ENCODE measurements around the gene FBXL4.
"Not testable (repeated sequence)": the region's sequence is repeated elsewhere in the genome, so short reads cannot be mapped to it uniquely, and the experiment has no call there.

The FBXL4 gene

DNA sequence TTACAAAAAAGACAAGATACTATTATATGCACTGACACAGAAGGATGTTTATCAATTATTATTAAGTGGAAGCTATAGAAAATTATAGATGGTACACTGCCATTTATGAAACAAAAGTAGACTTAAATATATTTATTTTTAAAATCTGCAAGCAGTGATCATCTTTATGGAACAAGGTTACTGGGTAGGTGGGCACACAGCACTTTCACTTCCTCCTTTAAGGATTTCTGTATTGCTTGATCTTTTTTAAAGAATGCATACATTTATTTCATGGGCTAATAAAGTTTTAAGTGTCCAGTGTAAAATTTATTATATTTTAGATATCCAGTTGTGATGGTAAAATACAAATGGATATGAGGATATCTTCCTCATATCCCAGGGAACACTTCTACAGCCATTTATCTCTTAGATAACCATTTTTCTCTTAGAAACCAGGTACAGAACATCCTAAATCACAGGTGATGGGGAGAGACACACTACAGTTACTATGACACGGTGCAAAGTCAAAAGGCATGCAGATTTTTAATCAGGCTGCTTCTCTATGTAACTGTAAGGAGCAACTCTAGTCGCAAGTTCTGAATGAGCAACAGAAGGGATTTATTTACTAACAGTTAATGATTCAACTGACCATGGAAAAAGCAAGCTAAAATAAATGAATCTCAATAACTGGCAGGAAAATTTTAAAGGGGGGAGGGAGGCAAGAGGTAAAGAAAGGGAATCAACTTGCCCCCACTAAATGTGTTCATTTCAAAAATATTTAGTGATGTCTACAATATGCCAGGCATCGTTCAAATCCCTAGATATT is 2.2 kb downstream of the FBXL4 start:
- no peak for DNase-seq

DNA sequence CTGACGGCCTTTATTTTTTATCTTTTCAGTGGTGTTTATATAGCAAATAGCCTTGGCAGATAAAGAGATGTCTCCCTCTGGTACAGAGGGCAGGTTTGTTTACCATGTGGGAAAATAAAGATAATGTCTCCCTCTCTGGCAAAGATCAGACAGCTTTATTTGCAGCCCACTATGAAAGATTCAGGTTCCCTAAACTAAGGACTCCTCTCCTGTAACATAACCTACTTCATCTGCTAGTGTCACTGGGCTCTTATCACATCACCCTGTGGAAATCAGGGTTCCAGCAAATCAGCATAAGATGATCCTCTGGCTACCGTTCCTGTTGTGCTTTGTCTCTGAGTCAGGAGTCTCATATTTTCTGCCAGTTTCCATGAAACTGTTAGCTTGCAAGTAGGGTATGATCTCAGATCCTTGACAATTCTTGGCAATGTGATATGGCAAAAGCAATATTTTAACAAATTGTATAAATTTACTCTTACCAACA is 3.1 kb downstream of the FBXL4 start:
- no peak for DNase-seq

DNA sequence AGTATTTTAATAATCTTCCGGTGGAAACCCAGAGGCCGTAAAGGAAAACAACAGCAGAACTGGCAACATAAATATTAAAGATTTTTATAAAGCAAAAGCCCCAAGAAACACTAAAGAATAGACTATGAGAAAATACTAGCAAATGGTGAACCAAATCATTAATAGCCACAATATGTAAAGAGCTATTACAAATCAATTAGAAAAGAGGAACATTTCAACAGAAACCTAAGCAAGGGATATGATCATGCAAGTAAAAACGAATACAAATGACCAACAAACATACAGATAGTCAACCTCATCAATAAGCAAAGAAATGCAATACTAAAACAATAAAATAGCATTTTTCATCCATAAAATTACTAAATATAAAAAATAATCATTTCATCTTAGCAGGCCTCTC is 3.6 kb downstream of the FBXL4 start:
- DNase-seq = no peak

DNA sequence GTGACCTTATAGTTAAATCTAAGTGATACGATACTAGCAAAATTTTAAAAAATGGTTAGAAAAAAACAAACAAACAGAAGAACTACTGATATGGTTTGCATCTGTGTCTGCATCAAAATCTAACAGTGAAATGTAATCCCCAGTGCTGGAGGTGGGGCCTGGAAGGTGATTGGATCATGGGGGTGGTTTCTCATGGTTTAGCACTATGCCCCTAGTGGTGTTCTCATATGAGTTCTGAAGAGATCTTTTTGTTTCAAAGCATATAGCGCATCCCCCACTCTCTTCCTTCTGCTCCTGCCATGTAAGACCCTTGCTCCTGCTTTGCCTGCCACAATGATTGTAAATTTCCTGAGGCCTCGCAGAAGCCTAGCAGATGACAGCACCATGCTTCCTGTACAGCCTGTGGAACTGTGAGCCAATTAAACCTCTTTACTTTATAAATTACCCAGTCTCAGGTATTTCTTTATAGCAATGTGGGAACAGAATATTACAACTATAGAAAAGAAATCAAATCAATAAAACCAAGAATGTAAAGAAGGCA is 5.4 kb downstream of the FBXL4 start:
- DNase-seq = no peak

DNA sequence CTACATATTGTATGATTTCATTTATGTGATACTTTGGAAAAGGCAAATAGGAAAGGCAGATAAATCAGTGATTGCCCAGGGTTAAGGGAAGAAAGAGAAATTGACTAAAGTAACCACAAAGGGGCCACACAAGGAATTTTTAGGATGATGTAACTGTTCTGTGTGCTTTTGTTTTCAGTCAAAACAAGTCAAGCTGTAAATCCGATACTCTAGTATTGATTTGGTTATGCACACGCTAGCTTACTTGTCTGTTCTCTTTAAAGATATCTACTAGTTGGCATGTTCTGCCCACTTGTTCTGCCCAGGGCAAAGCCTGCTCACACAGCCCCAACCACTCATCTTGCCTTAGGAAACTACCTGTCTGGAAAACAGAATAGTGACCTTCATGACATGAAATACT is 6.4 kb downstream of the FBXL4 start:
- no peak for DNase-seq

DNA sequence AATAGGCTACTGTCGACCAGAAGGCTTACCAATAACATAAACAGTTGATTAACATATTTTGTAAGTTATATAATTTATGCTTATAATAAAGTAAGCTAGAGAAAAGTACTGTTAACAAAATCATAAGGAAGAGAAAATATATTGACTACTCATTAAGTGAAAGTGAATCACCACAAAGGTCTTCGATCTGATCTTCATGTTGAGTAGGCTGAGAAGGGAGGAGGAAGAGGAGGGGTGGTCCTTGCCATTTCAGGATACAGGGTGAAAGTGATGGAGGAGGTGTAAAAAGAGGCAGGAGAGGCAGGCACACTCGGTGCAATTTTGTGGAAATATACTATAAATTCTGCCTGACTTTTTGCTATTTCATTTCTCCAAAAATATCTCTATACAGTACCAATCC is 10.4 kb downstream of the FBXL4 start:
- no peak for DNase-seq

DNA sequence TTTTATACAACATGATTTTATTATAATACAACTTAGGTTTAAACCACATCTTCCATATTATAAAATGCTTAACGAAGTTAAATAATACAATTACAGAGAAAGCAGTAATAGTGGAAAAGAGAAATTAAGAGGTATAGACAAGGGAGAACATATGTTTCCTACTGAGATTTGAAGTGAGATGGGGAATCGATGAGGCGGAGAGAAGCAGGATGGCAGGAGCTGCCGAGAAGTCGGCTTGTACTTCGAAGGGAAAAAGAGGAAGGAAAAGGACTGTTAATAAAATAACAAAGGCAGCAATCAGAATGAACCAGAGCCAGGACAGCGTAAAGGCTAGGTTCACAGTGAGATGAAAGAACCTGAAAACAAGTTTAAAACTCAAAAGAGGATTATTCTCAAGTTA is 15.4 kb downstream of the FBXL4 start:
- no peak for DNase-seq

DNA sequence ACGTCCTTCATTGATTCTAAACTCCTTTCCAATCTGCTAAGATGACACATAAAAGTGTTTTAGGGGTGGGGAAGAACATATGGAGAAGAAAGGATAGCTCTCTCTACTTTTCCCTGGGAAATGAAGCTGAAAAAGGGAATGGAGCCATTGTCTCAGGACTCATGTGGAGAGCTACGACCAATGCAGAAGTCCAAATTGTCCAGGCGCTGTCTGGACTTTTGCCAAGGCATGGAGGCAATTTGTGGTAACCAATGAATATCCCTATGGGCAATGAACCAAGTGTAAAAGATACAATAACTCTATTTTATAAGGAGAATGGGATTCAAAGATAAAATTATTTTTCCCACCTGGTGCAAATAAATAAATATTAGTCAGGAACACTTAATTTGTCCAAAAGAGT is 16.1 kb downstream of the FBXL4 start:
- DNase-seq = no peak

DNA sequence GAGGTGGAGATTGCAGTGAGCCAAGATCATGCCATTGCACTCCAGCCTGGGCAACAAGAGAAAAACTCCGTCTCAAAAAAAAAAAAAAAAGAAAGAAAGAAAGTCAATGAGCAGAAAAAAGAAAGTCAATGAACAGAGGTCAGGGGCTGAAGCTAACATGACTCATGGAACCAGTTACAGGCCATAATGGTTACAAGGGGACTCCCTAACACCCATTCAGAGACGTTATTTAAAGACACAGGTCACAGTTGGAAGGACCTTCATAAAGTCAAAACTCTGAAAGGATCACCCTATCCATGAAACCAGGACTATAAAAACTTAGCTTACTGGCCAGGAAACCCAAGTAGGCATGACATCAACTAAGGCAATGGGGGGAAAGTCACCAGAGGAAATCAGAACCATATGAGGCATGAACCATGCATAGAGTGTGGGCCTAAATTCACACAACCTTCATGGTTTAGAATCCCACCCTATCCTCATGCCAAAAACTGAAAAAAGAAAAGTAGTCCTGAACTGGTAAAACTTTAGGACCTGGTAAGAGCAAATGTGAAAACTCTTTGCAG is 18.2 kb downstream of the FBXL4 start:
- no peak for DNase-seq

DNA sequence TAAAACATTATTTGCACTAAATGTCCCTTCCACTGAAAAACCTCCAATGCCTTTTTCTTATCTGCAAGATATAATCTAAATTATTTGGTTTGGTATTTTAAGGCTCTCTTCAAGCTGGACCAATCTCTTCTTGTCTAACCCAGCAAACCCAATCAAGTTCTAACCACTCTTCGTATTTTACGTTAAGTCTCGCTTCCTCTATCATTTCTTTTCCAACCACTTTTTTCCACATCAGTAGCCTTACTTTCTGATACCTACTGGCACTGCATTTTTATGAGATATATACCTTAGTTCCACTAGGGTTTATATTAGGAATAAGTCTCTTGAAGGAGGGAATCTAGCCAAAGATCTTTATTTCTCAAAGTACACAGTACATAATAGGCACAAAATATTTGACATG is 19.1 kb downstream of the FBXL4 start:
- no peak for DNase-seq

DNA sequence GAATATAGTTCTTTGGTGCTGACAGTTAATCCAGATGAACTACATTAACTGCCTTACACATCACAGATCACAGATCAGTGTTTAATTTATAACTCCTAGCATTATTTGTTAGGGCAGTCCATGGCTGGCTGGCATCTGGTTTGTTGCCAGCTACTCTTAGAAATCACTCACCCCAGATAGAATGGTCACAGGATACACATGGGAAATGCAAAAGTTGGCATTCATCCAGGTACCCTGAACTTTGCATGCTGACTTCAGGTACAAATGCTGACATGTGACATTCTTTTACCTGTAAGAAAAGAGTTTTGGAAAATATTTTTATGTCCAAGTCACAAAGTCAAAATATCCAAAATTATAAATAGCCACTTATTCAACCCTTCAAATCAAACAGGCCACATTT is 20.2 kb downstream of the FBXL4 start:
- DNase-seq = no peak

DNA sequence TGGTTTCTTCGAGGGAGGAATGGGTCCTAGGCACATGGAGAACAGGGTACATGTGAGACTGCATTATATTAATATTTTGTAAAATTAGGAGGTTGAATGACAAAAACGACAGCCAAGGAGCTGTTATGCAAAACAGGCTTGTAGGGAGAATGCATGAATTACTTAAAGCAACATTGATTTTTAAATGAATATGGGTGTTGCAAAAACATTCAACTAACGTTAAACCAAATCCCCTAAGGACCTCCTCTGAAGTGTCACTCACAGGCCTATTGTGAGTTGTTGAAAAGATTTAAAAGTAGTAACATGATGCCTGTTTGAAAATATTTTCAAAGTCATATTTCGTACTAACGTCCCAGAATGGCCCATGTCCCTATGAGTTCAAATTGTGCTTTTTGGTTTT is 21.9 kb downstream of the FBXL4 start:
- no peak for DNase-seq

DNA sequence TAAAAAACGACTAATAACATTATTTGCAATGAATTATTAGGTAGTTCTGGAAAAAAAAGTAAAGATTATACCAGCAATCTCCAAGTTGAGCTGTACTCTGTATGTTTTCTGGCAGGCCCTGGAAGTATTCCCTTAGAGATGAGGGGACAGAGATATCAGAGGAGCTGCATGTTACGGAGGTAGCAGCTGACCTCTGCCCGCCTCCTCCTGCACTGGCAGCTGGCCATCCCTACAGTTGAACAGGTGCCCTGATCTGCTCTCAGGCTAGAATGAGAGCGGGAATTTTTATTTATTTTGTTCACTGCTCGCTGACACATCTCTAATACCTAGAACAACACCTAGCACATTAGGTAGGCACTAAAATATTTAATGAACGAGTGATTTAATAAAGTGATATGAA is 23.1 kb downstream of the FBXL4 start:
- no peak for DNase-seq

DNA sequence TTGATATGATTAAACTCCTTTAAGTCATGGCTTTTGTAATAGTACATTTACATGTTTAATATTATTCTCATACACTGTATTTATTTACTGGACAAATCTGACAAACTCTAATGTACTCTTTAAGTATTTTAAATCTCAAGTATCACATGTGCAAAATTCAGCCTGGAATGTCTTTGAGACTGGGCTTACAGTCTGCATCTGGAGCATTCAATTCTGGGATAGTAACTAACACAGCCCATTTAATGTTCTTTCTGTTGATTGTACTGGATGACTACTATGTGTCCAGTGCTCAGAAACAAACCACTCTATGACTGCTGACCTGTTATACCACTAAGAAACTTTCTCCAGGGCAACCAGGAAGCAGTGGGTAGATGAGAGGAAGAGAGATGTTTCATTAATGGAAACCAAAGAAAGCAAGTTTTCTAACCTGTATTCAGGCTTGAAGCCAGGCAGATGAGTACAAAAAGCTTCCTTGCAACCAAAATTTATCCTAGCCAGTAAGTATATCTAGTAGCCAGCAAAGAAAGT is 26.8 kb downstream of the FBXL4 start:
- DNase-seq = no peak

DNA sequence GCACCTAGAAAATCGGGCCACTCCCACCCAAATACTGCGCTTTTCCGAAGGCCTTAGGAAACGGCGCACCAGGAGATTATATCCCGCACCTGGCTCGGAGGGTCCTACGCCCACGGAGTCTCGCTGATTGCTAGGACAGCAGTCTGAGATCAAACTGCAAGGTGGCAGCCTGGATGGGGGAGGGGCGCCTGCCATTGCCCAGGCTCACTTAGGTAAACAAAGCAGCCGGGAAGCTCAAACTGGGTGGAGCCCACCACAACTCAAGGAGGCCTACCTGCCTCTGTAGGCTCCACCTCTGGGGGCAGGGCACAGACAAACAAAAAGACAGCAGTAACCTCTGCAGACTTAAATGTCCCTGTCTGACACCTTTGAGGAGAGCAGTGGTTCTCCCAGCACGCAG is 36.8 kb downstream of the FBXL4 start:
- not testable (repeated sequence) for DNase-seq

DNA sequence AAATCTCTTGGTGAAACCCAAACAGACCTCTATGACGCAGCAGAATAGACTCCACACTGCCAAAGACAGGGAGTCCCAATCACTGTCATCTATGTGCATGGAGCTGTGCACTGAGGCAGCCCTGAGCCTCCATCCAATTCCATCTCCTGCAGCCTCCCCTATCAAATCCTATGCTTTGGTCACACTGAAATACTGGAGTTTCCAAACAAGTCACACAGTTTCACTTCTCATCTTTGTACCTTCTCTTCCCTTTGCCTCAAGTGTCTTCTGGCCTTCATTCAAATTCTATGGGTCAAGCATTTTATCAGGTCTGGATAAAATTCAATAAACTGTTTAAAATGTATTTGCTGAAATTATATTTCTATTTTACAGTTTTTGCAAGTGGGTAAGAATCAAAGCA is 38.5 kb downstream of the FBXL4 start:
- DNase-seq = no peak

DNA sequence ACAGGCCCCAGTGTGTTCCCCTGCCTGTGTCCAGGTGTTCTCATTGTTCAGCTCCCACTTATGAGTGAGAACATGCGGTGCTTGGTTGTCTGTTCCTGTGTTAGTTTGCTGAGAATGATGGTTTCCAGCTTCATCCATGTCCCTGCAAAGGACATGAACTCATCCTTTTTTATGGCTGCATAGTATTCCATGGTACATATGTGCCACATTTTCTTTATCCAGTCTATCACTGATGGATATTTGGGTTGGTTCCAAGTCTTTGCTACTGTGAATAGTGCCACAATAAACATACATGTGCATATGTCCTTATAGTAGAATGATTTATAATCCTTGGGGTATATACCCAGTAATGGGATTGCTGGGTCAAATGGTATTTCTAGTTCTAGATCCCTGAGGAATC is 41.4 kb downstream of the FBXL4 start:
- DNase-seq = not testable (repeated sequence)

DNA sequence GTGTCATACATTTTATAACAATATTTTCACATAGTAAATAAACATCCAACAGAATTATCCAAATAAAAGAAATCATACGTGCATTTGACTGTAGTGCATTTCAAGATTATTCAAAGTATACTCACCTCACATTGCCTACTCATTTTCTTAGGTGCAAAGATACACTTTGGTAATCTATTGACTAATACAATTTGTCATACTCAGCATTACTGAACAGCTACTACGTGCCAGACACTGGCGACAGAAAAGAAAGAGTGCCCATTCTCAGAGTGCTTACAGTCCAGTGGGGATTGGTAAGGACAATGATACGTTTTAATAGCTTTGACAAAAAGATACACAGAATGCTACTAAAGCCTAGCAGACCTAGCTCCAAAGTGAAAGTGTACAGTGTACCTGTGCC is 42.0 kb downstream of the FBXL4 start:
- DNase-seq = no peak

DNA sequence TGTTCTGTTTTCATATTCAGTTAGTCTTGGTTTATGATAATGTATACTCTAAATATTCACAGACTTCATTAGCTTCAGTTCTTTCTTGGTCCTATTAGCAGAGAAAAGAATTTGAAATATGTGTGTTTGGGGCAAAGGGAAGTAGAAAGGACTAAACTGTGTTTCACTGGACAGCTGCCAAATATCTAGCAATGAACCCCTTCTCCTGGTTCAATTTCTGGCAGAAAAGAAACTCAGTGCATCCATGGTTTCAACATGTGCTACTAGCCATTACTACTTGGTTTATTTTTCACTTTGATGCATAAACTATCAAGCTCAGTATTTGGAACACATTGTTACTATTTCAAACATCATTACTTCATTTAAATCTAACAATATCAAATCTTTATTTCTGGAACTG is 43.6 kb downstream of the FBXL4 start:
- no peak for DNase-seq

DNA sequence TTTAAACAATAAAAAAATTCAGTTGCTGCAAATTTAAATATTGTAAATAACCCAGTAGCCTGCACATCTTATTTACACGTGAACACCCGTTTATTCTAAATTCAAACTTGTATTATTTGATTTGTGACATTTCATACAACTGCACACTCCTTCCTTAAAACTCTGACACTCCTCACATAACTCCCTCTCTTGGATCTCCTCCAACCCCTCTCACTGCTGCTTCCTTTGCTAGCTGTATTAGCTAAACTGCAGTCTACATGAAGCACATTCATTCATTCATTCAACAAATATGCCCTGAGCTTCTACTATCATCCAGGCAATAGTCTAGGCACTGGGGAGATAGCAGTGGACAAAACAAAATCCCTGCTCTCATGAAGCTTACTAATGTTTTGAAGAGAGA is 47.0 kb downstream of the FBXL4 start:
- DNase-seq = no peak

DNA sequence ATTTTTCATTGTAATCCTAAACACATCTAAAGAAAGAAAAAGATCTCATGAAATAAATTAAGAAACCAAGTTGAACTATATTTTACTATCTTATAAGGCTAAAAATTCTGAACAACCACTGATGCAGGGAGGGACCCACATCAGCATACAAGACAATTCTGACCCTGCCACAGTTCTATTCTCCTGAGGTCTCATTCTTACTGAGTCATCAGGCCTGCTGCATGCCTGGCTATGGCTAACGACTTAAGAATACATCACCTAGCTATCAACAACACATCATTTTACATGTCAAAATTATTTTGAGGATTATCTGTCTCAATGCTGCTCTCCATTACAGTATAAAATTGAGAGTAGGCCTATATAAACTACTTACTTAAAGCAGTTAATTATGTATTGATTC is 52.9 kb downstream of the FBXL4 start:
- no peak for DNase-seq

DNA sequence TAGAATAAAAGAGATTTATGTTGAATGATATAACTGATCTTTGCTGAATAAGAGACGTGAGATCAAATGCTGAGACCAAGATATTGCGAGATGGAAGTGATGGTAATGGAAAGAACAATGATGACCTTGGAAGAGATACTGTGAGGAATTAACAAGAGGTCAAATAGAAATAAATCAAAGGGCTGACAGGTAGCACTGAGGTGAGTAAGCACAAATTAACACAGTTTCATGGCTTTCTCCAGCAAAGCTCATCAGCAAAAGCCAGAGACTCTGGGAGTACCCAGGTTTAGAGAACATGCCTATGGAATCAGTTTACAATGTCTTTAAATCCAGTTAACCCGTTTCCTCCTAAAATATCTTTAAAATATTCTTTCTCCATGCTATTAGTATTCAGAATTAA is 60.1 kb downstream of the FBXL4 start:
- DNase-seq = no peak

DNA sequence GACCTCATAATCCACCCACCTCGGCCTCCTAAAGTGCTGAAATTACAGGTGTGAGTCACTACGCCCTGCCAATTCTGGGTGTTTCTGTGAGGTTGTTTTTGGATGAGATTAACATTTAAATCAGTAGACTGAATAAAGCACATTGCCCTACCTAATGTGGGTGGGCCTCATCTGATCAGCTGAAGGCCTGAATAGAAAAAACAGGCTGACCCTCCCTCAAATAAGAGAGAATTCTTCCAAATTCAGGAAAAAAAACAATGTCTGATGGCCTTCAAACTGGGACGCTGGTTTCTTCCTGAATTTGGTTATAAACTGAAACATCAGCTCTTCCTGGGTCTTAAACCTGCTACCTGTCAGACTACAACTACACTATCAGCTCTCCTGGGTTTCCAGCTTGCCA is 62.4 kb downstream of the FBXL4 start:
- no peak for DNase-seq

DNA sequence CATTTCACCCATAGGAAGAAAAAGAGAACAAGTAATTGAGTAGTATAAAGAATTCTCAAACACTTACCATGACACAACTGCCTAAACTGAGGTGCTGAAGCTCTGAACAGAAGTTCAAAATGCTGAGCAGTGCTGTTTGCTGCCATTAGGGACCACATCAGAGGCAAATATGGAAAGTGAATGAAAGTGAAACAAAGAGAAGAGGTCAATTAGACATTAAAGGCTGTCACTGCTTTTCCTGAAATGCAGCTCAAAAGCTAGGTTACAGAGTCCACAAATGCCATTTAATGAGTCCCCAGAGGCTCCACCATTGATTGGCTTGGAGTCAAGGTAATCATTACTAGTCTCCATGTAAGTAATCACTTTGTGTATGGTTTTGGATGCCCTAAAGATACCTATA is 67.3 kb downstream of the FBXL4 start:
- no peak for DNase-seq

Data from NCI-H2227 treated with DMSO at 0.1 percent for 48 hours (cell line).